Esophagus squamous epithelium (tissue), 4 donors: ENCODE data around the gene MCHR2.

Experiments
- POLR2A ChIP-seq, 4 donors: fragments of 450-650 bp; IDR thresholded peaks; one replicate each; pipeline ENCODE4 v1.6.1; 2017; ENCODE audit warnings: antibody characterized with exemption in 4 of 4, mild to moderate bottlenecking in 4 of 4, moderate library complexity in 3 of 4
- TF ChIP-seq, protein P1 (sequence below), 6 experiments: fragments of 450-650 bp in 4 of 6; fragments of 200-600 bp in 2 of 6; sonication (generic) in 2 of 6; IDR thresholded peaks; one replicate each; pipeline ENCODE4 v1.5.1; 2016 to 2019; ENCODE audit warnings: antibody characterized with exemption in 6 of 6, mild to moderate bottlenecking in 4 of 6, moderate library complexity in 4 of 6

DNA sequence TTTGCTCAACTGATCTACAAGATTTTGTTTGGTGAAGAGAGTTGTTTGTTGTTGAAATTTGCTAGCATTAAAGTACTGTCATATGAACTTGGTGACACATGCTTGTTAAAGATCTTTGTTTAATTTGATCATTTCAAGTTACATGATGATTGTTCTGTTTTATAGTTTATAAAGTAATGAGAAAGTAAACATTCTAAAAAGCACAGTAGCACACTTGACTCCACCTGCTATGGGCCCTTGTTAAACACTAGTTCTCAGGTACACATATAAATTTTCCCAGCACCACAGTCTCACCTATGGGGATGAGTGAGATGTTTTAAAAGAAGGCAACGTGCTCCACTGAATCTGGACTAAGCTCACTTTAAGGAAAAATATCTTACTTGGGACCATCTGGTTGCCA lies 14.1 kb downstream of the MCHR2 start:
- TF ChIP-seq, protein P1, sequence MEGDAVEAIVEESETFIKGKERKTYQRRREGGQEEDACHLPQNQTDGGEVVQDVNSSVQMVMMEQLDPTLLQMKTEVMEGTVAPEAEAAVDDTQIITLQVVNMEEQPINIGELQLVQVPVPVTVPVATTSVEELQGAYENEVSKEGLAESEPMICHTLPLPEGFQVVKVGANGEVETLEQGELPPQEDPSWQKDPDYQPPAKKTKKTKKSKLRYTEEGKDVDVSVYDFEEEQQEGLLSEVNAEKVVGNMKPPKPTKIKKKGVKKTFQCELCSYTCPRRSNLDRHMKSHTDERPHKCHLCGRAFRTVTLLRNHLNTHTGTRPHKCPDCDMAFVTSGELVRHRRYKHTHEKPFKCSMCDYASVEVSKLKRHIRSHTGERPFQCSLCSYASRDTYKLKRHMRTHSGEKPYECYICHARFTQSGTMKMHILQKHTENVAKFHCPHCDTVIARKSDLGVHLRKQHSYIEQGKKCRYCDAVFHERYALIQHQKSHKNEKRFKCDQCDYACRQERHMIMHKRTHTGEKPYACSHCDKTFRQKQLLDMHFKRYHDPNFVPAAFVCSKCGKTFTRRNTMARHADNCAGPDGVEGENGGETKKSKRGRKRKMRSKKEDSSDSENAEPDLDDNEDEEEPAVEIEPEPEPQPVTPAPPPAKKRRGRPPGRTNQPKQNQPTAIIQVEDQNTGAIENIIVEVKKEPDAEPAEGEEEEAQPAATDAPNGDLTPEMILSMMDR (IDR thresholded peaks at IDR 0.05), result no peak
- TF ChIP-seq POLR2A (IDR thresholded peaks at IDR 0.05), result no peak
